CD4-positive, alpha-beta T cell treated with Interleukin-17A for 1 hour (primary cell): ENCODE data around the gene HS3ST3A1.

Source experiments
- DNase-seq: peaks from one replicate; pipeline ENCODE4 v3.0.0-alpha.2; 2020

Gene HS3ST3A1

DNA sequence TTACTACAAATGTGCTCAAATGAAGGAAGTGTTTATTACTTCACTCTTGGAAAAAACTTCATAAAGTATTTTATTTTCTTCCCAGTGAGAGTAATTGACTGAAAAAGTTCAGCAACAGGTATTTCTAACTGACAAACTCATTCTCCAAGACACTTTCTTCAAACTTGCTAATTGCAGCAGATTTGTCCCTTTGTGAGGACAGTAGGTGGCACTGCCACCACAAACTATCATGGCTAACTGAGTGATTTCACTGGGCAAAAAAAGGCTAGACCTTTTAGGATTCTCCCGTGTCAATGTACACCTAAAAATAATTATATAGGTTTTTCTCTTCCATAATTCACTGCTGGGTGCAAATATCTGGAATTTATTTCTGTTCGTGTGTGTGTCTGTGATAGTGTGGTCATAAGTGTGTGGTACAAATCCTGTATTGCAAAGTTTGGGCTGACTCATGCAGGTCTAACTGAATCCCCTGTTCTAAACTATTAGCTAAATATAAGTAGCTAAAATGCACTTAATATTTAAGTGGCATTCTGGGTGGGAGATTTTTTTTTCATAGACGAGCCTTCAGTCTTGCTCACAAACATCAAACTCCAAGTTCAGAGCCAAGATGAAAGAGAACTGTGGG is 3.9 kb downstream of the HS3ST3A1 start:
- DNase-seq: peak; percentile 68

- no peak for DNase-seq
Observed at GRCh38 chr17:13596241-13596923, 5.3 kb downstream of the HS3ST3A1 start.

GRCh38 chr17:13595599-13595899 is 6.2 kb downstream of the HS3ST3A1 start:
- DNase-seq: no peak

- peak; percentile 84 for DNase-seq
Observed at GRCh38 chr17:13594762-13595598, 6.7 kb downstream of the HS3ST3A1 start.

DNA sequence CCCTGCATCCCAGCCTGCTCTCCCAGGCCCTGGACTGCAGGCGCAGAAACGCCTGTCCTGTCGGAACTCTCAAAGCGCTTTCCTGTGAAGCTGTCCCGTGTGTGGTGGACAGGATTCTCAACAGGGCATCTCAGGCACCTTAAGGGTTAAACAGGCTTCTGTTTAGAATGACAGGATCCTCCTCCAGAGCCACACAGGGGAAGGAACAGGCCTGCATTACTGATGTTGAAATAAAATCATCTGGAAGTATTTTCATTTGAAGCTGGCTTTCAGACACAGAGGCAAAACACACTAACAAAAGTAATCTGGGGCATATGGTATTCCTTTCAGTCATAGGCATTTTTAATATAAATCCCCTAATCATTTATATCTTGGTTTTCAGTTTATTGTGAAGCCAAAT is 7.4 kb downstream of the HS3ST3A1 start:
- DNase-seq: no peak

DNA sequence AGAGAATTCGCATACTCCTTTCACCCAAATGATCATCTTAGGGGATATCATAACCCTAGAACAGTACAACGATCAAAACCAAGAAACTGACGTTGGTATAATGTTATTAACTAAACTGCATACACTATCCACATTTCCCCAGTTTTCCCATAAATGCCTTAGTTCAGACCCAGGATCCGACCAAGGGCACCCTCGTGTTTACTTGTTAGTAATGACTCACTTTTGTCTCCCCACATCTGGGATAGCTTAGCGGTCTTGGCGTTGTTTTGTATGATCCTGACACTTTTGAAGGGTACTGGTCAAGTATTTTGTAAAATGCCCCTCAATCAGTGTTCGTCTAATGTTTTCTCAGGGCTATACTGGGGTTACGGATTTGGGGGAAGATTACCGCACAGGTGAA is 8.0 kb downstream of the HS3ST3A1 start:
- DNase-seq: no peak

DNA sequence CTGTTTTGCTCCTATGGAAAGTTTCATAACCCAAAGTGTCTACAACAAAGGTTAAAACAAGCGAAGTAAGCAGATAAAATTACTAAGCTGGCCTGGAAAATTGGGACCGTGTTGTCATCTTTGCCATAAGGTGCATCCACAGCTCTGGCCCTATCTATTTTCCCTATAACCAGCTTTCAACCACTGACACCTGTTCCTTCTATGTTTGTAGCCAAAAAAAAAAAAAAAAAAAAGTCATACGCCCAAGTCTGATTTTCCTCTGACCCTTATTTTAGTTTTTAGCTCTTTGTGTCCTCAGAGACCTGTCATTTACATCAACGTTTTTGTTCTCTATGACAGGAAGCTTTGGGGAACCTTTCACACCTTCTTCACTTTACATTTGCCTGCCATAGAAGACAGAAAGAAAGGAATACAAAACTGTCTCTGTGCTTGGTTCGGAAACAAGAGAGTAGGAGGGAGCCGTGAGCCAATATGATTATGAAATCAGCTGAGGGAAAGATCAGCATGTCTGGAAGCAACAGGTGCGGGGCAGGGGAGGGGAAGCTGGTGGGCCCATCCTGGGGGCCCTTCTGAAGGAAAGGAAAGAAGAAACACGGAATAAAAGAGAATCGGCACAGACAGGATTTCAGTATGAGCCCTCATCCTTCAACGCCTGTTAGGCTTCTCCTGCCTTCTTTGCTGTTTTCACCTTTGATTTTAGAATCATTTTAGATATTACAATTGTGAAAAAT is 8.5 kb downstream of the HS3ST3A1 start:
- DNase-seq: no peak

DNA sequence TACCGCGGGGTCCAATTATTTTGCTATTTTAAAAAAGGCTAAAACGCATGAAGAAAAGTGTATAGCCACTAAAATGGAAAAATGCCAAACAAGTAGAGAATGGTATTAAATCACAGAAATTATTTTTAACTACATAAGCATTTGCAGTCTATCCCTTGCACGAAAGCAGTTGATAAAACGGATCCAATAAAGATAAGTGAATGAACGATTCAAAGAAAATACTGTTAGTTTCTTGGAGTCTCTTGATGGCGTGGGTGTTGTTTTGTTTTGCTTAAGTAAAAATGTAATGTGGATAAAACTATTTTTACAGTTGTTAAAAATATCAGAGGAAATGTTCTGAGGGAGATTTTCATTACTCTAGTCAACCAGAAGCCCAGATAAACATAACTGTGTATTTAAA is 9.3 kb downstream of the HS3ST3A1 start:
- no peak for DNase-seq

GRCh38 chr17:13590441-13590840 is 11.3 kb downstream of the HS3ST3A1 start:
- no peak for DNase-seq

DNA sequence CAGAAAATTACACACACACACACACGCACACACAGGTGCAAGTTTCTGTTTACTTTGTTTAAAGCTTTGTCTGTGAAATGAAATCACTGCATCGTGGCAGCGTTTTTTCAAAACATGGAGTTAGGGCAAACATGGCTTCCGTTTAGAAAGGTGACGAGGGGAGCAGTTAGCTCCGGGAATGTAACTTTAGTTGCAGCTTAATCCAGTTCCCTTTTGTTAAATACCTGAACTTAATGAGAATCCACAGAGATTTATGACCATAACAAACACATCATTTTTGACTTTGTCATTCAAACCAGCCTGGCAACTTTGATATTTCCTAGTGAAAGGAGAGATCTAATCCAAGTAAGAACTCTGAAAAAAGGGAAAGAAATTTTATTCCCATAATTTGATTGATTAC is 12.1 kb downstream of the HS3ST3A1 start:
- DNase-seq: no peak

DNA sequence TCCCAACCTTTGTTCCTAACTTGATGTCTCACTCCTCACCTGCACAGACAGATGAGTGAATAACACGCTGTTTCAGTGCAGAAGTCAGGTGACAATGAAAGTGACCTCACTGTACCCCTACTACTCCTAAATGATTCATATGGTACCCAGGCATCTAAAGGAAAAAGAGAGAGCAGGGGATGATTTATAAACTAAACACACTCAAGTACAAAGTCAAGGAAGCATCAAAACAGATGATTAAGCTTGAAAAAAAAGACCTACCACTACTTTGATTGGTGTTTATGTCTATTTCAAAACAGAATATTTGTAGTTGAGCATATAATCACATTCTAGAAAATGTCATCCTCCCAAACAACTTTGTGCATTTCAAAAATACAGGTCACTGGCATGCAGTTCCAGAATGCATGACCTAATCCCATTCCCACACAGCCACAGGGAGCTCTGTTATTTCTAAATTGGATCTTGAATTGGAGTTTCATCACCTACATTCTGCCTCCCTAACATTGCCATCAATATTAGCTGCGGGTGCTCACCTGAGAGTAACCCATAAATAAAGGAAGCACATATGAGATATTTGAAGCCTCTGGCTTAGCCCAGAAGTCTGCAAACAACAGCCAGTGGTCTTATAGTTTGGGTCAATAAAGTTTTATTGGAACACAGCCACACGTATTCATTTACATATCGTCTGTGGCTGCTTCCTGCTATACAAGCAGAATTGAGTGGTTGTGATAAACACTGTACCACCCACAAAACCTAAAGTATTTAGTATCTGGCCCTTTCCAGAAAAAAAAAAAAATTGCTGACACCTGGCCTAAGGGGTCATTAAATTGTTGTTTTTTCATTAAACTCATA is 14.0 kb downstream of the HS3ST3A1 start:
- no peak for DNase-seq

GRCh38 chr17:13584701-13585080 is 17.0 kb downstream of the HS3ST3A1 start:
- no peak for DNase-seq

DNA sequence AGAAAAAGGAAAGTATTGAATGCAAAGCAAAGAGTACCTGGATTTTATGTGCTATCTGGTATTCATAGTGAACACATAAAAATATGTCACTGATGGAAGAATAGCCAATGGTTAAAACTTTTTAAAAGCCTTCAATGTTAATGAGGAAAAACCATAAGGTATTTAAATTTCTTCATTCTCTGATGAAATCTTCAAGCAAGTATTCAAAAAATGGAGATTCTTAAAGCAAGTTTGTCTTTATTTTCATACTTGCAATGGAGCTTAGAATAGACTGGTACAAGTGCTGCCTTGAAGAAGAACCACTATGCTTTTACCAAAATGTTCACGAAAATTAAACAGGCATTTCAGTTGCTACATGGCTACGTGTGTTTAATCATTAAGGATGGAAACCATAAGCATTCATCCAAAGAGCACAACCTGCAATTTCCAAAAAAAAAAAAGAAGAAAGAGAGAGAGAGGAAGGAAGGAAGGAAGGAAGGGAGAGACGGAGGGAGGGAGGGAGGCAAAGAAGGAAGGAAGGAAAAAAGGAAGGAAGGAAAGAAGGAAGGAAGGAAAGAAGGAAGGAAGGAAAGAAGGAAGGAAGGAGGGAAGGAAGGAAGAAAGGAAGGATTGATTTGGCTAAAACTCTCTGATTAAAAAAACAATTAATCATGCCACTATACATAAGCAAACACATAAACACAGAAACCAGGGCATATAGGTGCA is 17.6 kb downstream of the HS3ST3A1 start:
- DNase-seq: no peak

GRCh38 chr17:13582776-13583547 is 18.8 kb downstream of the HS3ST3A1 start:
- DNase-seq: no peak

DNA sequence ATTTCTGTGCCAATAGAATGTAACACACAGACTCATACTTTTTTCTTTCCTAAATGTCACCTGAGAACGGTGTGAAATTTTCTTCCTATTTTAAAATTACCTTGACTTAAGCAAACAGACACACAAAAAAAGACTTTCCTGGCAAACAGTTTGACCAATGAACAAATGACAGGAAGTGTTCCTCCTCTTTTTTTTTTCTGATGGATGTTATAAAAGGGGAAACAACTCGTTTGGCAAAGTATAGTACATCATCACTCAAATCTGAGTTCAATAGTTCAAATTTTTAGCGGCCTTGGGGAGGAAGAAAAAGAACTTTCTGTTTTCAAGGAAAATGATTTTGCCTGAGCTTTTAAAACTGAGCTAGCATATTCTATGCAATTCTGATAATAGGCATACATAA is 19.8 kb downstream of the HS3ST3A1 start:
- DNase-seq: no peak

DNA sequence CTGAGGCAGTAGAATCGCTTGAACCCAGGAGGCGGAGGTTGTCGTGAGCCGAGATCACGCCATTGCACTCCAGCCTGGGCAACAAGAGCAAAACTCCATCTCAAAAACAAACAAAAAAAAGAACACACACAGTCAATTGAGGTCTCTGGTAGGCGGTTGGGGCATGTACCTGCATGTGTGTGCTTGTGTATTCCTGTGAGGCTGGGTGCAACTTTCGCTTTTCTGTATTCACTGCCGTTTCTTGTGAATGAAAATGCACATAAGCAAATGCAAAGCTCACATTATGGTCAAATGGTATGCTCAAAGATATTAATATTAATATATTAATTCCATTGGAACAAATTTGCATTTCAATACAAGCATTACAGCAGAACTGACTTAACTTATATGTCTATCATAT is 20.9 kb downstream of the HS3ST3A1 start:
- no peak for DNase-seq

DNA sequence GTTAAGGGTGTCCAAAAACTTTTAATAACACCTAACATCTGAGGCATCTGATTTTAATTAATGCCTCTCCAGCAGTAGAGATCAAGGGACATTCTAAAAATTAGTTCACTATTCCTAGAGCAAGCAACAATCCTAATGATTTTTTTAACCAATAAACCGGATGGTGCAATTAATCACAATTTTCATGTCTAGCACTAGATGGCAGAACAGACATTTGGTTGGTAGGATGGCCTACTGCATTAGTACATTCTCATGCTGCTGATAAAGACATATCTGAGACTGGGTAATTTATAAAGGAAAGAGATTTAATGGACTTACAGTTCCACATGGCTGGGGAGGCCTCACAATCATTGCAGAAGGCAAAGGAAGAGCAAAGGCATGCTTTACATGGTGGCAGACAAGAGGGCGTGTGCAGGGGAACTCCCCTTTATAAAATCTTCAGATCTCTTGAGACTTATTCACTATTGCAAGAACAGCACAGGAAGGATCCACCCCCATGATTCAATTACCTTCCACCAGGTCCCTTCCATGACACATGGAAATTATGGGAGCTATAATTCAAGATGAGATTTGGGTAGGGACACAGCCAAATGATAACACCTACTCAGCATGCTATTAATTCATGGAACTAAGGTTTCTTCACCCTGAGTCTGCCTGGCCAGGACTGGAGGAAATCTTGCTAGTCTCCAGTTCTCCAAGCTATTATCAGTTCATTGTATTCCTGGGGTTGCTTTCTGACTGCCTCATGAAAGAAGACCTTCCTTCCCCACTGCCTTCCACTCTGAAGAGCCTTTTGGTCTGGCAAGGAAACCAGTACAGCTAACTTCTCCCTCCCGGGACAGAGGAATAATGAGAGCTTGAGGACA is 24.8 kb downstream of the HS3ST3A1 start:
- no peak for DNase-seq

DNA sequence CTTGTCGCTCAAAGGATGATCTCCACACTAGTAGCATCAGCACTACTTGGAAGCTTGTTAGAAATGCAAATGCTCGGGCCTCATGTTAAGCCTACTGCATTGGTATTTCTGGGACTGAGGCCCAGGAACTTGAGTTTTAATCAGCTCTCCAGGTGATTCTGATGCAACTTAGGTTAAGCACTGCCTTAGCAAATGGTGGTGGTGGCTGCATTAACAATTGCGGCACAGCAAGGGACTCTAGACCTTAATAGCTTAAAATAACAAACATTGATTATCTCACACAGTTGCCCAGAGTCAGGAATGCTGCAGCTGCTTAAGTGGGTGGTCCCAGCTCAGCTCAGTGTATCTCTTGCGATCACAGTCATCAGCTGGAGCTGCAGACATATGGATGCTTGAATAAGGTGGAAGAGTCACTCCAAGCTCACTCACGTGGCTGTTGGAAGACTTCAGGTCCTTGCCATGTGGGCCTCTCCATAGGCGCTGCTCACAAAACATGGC is 25.8 kb downstream of the HS3ST3A1 start:
- DNase-seq: no peak

GRCh38 chr17:13575466-13575865 is 26.3 kb downstream of the HS3ST3A1 start:
- DNase-seq: no peak

- DNase-seq: no peak
Observed at GRCh38 chr17:13572581-13572980, 29.1 kb downstream of the HS3ST3A1 start.
